Bone marrow (tissue), 2 donors: ENCODE results near the gene UTP14C.
"Not testable (repeated sequence)": the region's sequence is repeated elsewhere in the genome, so short reads cannot be mapped to it uniquely, and the experiment has no call there.

ENCODE experiments used
- DNase-seq, 2 donors: peaks; one replicate each; lab custom pipeline; 2025; lab: John Stamatoyannopoulos, UW

Gene UTP14C

GRCh38 chr13:52004511-52005170, 19.9 kb upstream of the UTP14C start:
- DNase-seq: no peak

DNA sequence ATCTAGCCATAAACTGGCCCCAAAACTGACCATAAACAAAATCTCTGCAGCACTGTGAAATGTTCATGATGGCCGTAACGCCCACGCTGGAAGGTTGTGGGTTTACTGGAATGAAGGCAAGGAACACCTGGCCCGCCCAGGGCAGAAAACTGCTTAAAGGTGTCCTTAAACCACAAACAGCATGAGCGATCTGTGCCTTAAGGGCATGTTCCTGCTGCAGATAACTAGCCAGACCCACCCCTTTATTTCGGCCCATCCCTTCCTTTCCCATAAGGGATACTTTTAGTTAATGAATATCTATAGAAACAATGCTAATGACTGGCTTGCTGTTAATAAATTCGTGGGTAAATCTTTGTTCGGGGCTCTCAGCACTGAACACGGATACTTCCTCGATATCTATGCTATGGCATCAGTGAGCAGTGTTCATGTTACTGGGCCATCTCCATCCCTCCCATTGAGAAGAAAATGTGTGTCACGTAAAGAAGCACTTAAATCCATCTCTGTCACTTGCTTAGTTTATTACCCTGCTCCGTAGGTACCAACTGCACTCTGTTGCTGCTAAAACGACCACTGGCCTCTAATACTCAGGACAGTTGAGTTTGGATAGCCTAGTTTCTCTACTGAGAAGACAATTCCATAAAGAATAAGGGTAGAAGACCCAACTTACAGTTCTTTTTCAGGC, 18.5 kb upstream of the UTP14C start:
- DNase-seq: no peak

- DNase-seq: no peak
Measured at GRCh38 chr13:52006523-52007245, 17.8 kb upstream of the UTP14C start.

GRCh38 chr13:52009946-52010345, 14.5 kb upstream of the UTP14C start:
- no peak for DNase-seq

DNA sequence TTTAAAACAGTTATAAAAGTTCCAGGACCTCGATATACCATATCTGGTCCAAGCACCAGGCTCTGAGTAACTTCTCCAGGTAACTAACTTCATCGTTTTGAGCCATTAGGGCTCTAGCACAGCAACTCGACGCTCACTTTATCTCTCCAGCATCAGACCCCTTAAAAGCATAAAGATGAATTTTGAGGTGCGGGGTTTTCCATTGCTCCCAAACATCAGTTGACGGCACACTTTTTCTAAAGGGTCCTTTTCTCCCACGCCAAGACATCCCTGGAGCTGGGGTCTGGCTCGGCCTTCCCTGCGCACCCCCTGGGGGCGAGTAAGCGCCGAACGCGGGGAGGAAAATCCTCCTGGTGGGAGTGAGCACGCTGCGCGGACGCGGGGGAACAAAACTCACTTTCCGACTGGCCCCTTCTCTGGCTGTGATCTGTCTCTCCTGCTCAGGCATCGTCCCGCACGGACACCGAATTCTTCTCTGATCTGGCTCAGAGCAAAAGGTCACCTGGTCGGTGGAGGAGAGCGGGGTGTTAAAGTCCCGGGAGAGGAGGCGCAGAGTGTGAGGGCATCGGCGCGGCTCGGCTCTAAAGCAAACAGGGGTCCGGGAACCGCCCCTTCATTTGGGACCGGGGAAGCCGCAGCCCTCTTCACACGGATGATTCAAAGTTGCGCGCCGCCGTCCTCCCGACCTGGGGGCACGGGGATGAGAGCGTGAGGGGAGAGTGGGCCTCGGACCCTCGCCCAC, 13.4 kb upstream of the UTP14C start, which contains the start of gene ATP7B:
Gene ATP7B (minus strand): TSS at position 561 of the 742 bp plus-strand sequence. CDS start 113 bp downstream, at position 448.
- DNase-seq: peak in 1 of 2 donors; percentile 7

GRCh38 chr13:52011632-52012511, 12.6 kb upstream of the UTP14C start, which contains the start of gene ALG11:
Gene ALG11, plus strand, starts transcription at chr13:52012398. Its CDS starts 21 bp downstream, at chr13:52012419.
- DNase-seq: peak; percentile 93 to 97

DNA sequence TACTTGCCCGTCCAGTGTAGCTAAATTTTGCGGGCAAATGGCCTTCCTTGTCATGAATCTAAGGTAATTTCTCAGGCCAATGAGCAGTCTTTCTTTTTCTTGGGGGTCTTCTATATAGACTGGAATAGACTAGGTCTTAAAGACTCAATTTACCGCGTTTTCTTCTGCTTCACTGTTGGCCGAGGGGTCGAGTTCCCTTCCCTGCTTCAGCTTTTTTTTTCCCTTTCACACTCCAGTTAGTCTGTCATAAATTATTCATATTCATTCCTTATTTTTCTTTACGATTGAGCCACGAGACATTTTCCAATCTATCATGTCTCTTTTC, 12.0 kb upstream of the UTP14C start:
- no peak for DNase-seq

DNA sequence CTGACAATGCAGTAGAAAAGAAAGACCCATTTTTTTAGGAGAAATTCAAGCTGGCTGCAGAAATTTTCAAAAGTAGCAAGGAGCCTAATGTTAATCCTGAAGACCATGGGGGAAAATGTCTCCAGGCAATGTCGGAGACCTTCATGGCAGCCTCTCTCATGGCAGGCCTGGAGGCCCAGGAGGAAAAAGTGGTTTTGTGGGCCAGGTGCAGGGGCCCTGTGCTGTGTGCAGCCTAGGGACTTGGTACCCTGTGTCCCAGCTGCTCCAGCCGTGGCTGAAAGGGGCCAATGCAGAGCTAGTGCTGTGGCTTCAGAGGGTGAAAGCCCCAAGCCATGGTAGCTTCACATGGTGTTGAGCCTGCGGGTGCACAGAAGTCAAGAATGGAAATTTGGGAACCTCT, 8.2 kb upstream of the UTP14C start:
- DNase-seq: no peak

- no peak for DNase-seq
Measured at GRCh38 chr13:52020191-52020590, 4.3 kb upstream of the UTP14C start.

DNA sequence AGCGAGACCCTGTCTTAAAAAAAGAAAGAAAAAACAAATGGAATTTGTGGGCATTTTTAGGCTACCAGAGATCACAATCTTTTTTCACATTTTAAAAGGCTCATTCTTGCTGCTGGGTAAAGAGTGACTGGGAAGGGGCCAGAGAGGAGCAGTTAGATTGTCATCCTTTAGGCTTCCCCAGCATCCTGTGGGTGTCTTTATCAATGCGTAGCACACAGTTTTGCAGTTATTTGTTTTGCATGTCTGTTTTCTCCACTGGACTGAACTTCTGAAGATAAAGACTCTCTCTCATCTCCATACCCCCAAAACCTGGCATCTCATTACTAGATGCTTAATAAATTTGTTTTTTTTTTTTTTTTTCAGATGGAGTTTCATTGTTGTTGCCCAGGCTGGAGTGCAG, 2.1 kb upstream of the UTP14C start:
- no peak for DNase-seq

- no peak for DNase-seq
Measured at GRCh38 chr13:52025475-52026245, 1.2 kb downstream of the UTP14C start.

DNA sequence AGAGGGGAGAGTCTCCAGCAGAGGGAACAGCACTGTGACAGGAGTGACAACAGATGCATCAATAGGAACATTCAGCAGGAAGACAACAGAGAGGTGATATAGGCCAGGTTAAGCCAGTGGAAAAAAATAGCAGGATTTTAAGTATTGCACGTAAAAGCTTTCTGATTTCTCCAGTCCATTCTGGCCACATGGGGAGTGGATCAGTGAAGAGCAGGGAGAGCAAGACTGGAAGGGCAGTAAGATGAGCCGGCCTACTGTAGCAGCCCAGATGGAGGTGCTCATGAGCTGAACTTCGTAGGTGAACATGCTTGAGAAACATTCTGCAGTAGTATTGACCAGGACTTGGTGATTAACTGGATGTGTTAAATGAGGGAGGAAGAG, 1.7 kb downstream of the UTP14C start:
- DNase-seq: no peak

- no peak for DNase-seq
Measured at GRCh38 chr13:52027832-52028231, 3.3 kb downstream of the UTP14C start.

DNA sequence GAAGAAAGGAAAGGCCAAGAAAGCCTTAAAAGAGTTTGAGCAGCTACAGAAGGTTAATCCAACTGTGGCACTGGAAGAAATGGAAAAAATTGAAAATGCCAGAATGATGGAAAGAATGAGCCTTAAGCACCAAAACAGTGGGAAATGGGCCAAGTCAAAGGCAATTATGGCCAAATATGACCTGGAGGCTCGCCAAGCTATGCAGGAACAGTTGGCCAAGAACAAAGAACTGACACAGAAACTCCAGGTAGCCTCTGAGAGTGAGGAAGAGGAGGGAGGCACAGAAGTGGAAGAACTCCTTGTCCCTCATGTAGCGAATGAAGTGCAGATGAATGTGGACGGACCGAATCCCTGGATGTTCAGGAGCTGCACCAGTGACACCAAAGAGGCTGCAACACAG, 5.1 kb downstream of the UTP14C start:
- DNase-seq: no peak

GRCh38 chr13:52030401-52030800, 5.9 kb downstream of the UTP14C start:
- not testable (repeated sequence) for DNase-seq

DNA sequence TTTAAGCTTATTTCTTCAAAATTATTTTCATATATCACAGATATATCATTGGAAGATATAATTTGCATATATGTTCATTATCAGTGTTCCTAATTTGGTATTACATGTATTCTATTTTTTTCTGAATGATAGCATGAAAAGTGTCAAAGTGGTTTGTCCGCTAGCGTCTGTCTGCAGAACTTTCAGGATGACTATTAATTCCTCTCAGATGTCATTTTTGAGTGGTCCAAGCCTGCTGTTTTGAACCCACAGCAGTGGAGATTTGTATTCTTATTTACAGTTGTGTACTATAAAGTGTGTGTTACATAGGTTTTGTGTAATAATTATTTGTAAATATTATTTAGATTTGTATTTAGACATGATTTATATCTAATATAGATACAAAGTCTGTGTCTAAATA, 8.5 kb downstream of the UTP14C start:
- no peak for DNase-seq

DNA sequence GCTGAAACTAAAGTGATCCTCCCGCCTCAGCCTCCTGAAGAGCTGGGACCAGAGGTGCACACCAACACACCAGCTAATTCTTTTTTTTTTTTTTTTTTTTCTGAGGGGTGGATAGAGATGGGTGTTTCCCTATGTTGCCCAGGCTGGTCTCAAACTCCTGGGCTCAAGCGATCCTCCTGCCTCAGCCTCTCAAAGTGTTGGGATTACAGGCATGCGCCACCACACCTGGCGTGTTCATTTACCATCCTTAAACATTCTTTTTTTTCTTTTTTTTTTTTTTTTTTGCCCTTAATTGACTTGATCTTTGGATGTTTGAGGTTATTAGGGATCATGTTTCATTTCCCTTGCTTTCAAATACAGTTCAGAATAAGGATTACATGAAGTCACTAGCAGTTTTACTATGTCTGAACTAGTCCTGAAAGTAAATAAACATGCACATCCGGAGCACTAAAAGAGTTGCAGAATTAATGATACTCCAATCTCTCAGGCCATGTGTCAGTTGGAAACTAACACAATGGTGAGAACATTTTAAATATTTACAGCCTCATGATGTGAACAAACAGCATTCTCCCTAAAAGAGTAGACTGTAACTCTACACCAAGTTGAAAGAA, 10.2 kb downstream of the UTP14C start:
- DNase-seq: no peak

DNA sequence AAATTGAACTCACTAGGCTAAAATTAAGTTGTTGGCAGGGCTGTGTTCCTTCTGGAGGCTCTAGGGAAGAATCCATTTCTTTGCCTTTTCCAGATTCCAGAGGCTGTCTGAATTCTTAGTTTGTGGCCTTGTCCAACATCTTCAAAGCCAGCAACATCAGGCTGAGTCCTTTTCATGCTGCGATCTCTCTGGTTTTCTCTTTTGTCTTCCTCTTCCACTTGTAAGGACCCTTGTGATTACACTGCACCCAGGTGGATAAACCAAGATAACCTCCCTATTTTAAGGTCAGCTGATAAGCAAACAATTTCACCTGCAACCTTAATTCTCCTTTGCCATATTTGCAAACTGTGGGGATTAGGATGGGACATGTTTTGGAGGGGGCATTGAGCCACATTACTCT, 11.5 kb downstream of the UTP14C start:
- no peak for DNase-seq

DNA sequence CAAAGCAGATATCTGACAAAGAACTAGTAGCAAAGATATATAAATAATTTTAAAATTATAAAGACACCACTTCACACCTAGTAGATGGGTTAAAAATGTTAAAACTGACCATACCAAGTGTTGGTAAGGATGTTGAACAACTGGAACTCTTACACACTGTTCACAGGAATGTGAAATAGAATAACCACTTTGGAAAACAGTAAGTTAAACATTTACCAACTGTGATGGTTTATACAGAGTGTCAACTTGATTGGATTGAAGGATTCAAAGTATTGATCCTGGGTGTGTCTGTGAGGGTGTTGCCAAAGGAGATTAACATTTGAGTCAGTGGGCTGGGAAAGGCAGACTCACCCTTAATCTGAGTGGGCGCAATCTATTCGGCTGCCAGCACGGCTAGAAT, 19.2 kb downstream of the UTP14C start:
- no peak for DNase-seq

DNA sequence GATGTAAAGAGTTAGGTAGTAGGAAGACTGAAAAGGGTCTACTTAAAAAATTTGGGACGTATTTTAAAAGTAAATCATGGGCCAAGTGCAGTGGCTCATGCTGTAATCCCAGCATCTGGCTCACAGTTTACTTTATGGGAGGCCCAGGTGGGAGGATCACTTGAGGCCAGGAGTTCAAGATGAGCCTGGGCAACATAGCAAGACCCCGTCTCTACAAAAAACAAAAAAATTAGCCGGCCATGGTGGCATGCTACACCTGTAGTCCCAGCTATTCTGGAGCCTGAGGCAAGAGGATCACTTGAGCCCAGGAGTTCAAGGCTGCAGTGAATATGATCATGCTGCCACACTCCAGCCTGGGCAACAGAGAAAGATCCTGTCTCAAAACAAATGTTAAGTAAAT, 23.0 kb downstream of the UTP14C start:
- no peak for DNase-seq
